ENCODE measurements around the gene TFPT. TPM values are rescaled to one million over a fixed set of nuclear protein-coding genes. Genes with fewer than 3 reads are reported as not detected.

TFPT gene
- total and polyA plus RNA-seq, 2 donors from 2014 or later: 19.2 to 31.6 TPM

DNA sequence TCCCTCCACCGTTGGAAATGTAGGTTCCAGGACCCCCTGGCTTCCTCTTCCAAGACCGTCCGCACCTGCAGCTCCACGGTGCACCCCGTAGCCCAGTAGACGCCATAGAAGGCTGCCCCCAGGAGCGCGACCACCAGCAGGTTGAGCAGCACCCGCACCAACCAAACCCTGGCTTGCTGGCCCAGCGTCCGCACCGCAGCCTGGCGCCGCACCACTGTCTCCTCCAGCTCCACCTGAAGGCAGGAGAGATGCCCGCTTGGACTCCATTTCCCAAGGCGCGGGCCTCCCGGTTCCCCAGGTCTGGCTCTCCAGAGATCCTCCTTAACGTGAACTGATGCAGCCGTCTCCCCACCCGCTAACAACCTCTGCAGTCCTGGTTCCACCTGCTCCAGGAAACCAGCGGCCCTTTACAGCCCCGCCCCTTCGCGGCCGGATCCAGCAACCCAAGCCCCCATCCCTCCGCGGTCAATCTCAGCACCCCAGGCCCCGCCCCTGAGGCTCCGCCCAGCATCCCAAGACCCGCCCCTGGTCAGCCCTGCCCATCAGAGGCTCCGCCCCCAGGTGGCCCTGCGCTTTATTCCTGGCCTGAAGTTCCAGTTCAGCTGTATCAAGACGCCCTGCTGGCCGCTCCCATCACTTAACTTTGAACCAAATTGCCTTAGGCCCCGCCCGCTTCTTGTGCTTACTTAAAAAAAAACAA, 49.1 kb upstream of the TFPT start:
- H3K36me3 ChIP-seq (ENCODE audit: control insufficient read depth in 2 of 3, insufficient read depth in 3 of 3, low read length in 3 of 3): no peaks in the 10 kb centered on the region
- no peak overlapping the region for H3K9ac ChIP-seq (ENCODE audit: low read length in 3 of 3)
- peaks cover 0 to 17% (median 5%) of the 10 kb centered on the region in 3 donors for H3K4me1 ChIP-seq (ENCODE audit: control insufficient read depth in 2 of 3, insufficient read depth in 2 of 3, low read depth in 1 of 3, low read length in 3 of 3)
- FAIRE-seq (no peak), DNase-seq (peak; percentile 50 to 93 (median 76))
- TF ChIP-seq, protein P1, sequence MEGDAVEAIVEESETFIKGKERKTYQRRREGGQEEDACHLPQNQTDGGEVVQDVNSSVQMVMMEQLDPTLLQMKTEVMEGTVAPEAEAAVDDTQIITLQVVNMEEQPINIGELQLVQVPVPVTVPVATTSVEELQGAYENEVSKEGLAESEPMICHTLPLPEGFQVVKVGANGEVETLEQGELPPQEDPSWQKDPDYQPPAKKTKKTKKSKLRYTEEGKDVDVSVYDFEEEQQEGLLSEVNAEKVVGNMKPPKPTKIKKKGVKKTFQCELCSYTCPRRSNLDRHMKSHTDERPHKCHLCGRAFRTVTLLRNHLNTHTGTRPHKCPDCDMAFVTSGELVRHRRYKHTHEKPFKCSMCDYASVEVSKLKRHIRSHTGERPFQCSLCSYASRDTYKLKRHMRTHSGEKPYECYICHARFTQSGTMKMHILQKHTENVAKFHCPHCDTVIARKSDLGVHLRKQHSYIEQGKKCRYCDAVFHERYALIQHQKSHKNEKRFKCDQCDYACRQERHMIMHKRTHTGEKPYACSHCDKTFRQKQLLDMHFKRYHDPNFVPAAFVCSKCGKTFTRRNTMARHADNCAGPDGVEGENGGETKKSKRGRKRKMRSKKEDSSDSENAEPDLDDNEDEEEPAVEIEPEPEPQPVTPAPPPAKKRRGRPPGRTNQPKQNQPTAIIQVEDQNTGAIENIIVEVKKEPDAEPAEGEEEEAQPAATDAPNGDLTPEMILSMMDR (IDR thresholded peaks at IDR 0.05; ENCODE audit: borderline replicate concordance, extremely low read depth, insufficient read depth): no peak
- no peak overlapping the region for H3K27ac ChIP-seq (ENCODE audit: low read depth in 2 of 2, low read length in 2 of 2)
- intact Hi-C loops (cut with DNase I): no loop called here
- H3K9me3 ChIP-seq (ENCODE audit: control insufficient read depth in 2 of 3, insufficient read depth in 1 of 3, low read length in 3 of 3): no peaks in the 10 kb centered on the region
- no peak overlapping the region for H3K4me3 ChIP-seq (ENCODE audit: low read length in 3 of 3)
- H3K27me3 ChIP-seq (ENCODE audit: control insufficient read depth, insufficient read depth, low read length): no peaks in the 10 kb centered on the region

DNA sequence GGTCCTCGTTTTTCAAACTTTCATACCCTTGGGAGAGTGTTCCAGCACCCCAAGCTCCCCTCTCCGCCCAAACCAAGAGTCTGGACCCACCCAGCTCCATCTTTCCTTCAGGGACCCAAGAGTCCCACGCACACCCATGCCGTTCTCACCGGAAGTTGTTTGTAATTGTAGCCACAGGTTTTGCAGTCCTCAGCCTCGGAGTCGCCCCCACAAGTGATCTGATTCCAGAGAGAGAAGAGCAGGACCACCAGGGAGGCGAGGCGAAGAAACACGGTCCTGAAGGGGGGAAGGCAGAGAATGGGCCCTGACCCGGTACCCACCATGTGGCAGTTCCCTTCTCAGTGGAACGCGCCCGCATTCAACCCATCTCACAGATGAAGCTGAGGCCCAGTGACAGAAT, 47.4 kb upstream of the TFPT start:
- Histone ChIP-seq H3K27me3 (ENCODE audit: control insufficient read depth, insufficient read depth, low read length) (no peaks in the 10 kb centered on the region), H3K27ac (ENCODE audit: low read depth in 2 of 2, low read length in 2 of 2) (peak overlapping the region in 1 of 2 donors; percentile 57), H3K9ac (ENCODE audit: low read length in 3 of 3) (peak overlapping the region in 1 of 3 donors; percentile 40), H3K4me1 (ENCODE audit: control insufficient read depth in 2 of 3, insufficient read depth in 2 of 3, low read depth in 1 of 3, low read length in 3 of 3) (peaks cover 0 to 25% (median 13%) of the 10 kb centered on the region in 3 donors), H3K36me3 (ENCODE audit: control insufficient read depth in 2 of 3, insufficient read depth in 3 of 3, low read length in 3 of 3) (peaks cover 0 to 5% (median 2%) of the 10 kb centered on the region in 3 donors), H3K9me3 (ENCODE audit: control insufficient read depth in 2 of 3, insufficient read depth in 1 of 3, low read length in 3 of 3) (no peaks in the 10 kb centered on the region), H3K4me3 (ENCODE audit: low read length in 3 of 3) (peak overlapping the region in 1 of 3 donors; percentile 49)
- peak in 1 of 5 donors; percentile 72 for DNase-seq
- TF ChIP-seq, protein P1 (IDR thresholded peaks at IDR 0.05; ENCODE audit: borderline replicate concordance, extremely low read depth, insufficient read depth): no peak
- intact Hi-C loops (cut with DNase I): no loop called here
- no peak for FAIRE-seq

DNA sequence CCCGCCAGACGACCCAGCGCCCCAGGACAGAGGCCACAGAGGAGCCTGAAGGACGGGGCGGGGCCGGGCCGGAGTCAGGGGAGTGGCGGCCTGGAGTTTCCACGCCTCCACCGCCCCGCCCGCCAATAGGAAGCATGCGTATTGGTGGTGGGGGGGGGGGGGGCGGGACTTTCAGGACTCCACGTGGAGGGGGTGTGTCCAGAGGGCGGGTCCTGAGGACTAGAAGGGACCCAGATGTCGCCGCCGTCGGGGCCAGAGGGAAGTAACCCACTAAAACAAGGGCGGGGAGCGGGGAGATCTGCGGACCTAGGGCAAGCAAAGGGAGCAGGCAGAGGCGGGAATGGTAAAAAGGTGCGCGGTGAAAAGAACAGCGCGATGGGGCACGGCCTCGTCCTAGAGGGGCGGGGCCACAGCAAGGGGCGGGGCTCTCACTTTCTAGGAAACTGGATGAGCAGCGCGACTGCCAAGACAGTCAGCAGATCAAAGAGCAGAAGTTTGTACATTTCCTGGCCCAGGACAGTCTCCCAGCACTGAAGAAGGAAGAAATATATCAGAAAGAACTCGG, 46.9 kb upstream of the TFPT start:
- Histone ChIP-seq H3K9me3 (ENCODE audit: control insufficient read depth in 2 of 3, insufficient read depth in 1 of 3, low read length in 3 of 3) (no peaks in the 10 kb centered on the region), H3K4me1 (ENCODE audit: control insufficient read depth in 2 of 3, insufficient read depth in 2 of 3, low read depth in 1 of 3, low read length in 3 of 3) (peaks cover 0 to 25% (median 13%) of the 10 kb centered on the region in 3 donors), H3K27ac (ENCODE audit: low read depth in 2 of 2, low read length in 2 of 2) (peak overlapping the region in 1 of 2 donors; percentile 57), H3K9ac (ENCODE audit: low read length in 3 of 3) (no peak overlapping the region), H3K4me3 (ENCODE audit: low read length in 3 of 3) (peak overlapping the region; percentile 35 to 51 (median 49)), H3K27me3 (ENCODE audit: control insufficient read depth, insufficient read depth, low read length) (no peaks in the 10 kb centered on the region), H3K36me3 (ENCODE audit: control insufficient read depth in 2 of 3, insufficient read depth in 3 of 3, low read length in 3 of 3) (peaks cover 0 to 7% (median 5%) of the 10 kb centered on the region in 3 donors)
- peak; percentile 74 to 96 (median 90) for DNase-seq
- no peak for FAIRE-seq
- TF ChIP-seq, protein P1 (IDR thresholded peaks at IDR 0.05; ENCODE audit: borderline replicate concordance, extremely low read depth, insufficient read depth): no peak
- intact Hi-C loops (cut with DNase I): no loop called here

Measured in kidney (tissue), 14 donors.